NCI-H774 (cell line): Measurements from ENCODE around the gene CDKN2B-AS1.

Experiments used
- DNase-seq: peaks from one replicate; lab custom pipeline; 2025; lab: John Stamatoyannopoulos, UW

Gene CDKN2B-AS1

GRCh38 chr9:22088053-22088716 is 93.6 kb downstream of the CDKN2B-AS1 start:
- DNase-seq, result no peak

- no peak for DNase-seq
Observed at GRCh38 chr9:22088717-22089061, 94.1 kb downstream of the CDKN2B-AS1 start.

GRCh38 chr9:22097707-22098106 is 103.1 kb downstream of the CDKN2B-AS1 start:
- no peak for DNase-seq

GRCh38 chr9:22098643-22099332 is 104.2 kb downstream of the CDKN2B-AS1 start:
- DNase-seq, result no peak

- no peak for DNase-seq
Observed at GRCh38 chr9:22100626-22101025, 106.0 kb downstream of the CDKN2B-AS1 start.

GRCh38 chr9:22102146-22103053 is 107.8 kb downstream of the CDKN2B-AS1 start:
- no peak for DNase-seq

- DNase-seq, result no peak
Observed at GRCh38 chr9:22103685-22104575, 109.3 kb downstream of the CDKN2B-AS1 start.

- no peak for DNase-seq
Observed at GRCh38 chr9:22105005-22105722, 110.6 kb downstream of the CDKN2B-AS1 start.

GRCh38 chr9:22107202-22108045 is 112.8 kb downstream of the CDKN2B-AS1 start:
- DNase-seq, result no peak

- no peak for DNase-seq
Observed at GRCh38 chr9:22108581-22109370, 114.2 kb downstream of the CDKN2B-AS1 start.

GRCh38 chr9:22111176-22111953 is 116.8 kb downstream of the CDKN2B-AS1 start:
- no peak for DNase-seq

- no peak for DNase-seq
Observed at GRCh38 chr9:22111954-22112247, 117.3 kb downstream of the CDKN2B-AS1 start.

- no peak for DNase-seq
Observed at GRCh38 chr9:22112870-22113821, 118.6 kb downstream of the CDKN2B-AS1 start.

GRCh38 chr9:22114956-22115355 is 120.4 kb downstream of the CDKN2B-AS1 start:
- DNase-seq, result no peak

GRCh38 chr9:22116758-22117157 is 122.2 kb downstream of the CDKN2B-AS1 start:
- no peak for DNase-seq

- DNase-seq, result no peak
Observed at GRCh38 chr9:22117511-22118384, 123.2 kb downstream of the CDKN2B-AS1 start.
